GM23338 (cell line): ENCODE results near the gene CNOT11. TPM values are rescaled to one million over a fixed set of nuclear protein-coding genes. Genes with fewer than 3 reads are reported as not detected.

Source experiments
- ATAC-seq: fragments of 200-7000 bp; cut with Tn5 transposase; 3 replicates; pipeline ENCODE4 v1.9.1; 2020
- DNase-seq: peaks from one replicate; pipeline ENCODE4 v3.0.0-alpha.2; 2015; ENCODE audit warnings: low spot score
- H2AFZ ChIP-seq: fragments of 200-600 bp; sonication (generic); 2 replicates; pipeline ENCODE4 v1.8.0; 2016; ENCODE audit warnings: antibody characterized with exemption, mild to moderate bottlenecking, moderate library complexity
- H3F3A ChIP-seq: fragments of 200-600 bp; sonication (generic); replicated peaks from 2 replicates; pipeline ENCODE4 v1.8.0; 2017; ENCODE audit warnings: antibody characterized with exemption, mixed run types, low read depth
- H3K27ac ChIP-seq: fragments of 200-600 bp; sonication (generic); 2 replicates; pipeline ENCODE4 v1.6.1; 2016; ENCODE audit warnings: low read depth
- H3K27me3 ChIP-seq: fragments of 200-600 bp; sonication (generic); 2 replicates; pipeline ENCODE4 v1.8.0; 2016; ENCODE audit warnings: mild to moderate bottlenecking, mixed run types, moderate library complexity; ENCODE audit not compliant: insufficient read depth
- H3K36me3 ChIP-seq: fragments of 200-600 bp; sonication (generic); 2 replicates; pipeline ENCODE4 v1.8.0; 2016; ENCODE audit warnings: mild to moderate bottlenecking; ENCODE audit not compliant: insufficient read depth
- H3K4me1 ChIP-seq: fragments of 200-600 bp; sonication (generic); 2 replicates; pipeline ENCODE4 v1.8.0; 2016; ENCODE audit warnings: mild to moderate bottlenecking, moderate library complexity; ENCODE audit not compliant: insufficient read depth
- H3K4me2 ChIP-seq: fragments of 200-600 bp; sonication (generic); 2 replicates; pipeline ENCODE4 v1.7.1; 2017; ENCODE audit warnings: mixed run types
- H3K4me3 ChIP-seq: fragments of 200-600 bp; sonication (generic); 2 replicates; pipeline ENCODE4 v1.6.1; 2016; ENCODE audit warnings: mixed run types
- H3K79me2 ChIP-seq: fragments of 200-600 bp; sonication (generic); replicated peaks from 2 replicates; pipeline ENCODE4 v1.8.0; 2017; ENCODE audit warnings: mild to moderate bottlenecking; ENCODE audit not compliant: insufficient read depth
- H3K9me2 ChIP-seq: fragments of 200-600 bp; sonication (generic); 2 replicates; pipeline ENCODE4 v1.8.0; 2017; ENCODE audit not compliant: insufficient read depth
- H4K20me1 ChIP-seq: fragments of 200-600 bp; sonication (generic); replicated peaks from 2 replicates; pipeline ENCODE4 v1.8.0; 2017; ENCODE audit warnings: mild to moderate bottlenecking; ENCODE audit not compliant: insufficient read depth
- H3K27ac Mint-ChIP-seq: 2 replicates; pipeline ENCODE4 v1.8.0; 2020; ENCODE audit warnings: inconsistent platforms, mild to moderate bottlenecking, moderate library complexity, mixed read lengths
- H3K27me3 Mint-ChIP-seq: 3 replicates; pipeline ENCODE4 v1.8.0; 2022; ENCODE audit warnings: low read depth, mild to moderate bottlenecking, moderate library complexity, mixed read lengths, inconsistent platforms; ENCODE audit not compliant: insufficient read depth, poor library complexity
- H3K36me3 Mint-ChIP-seq: 3 replicates; pipeline ENCODE4 v1.8.0; 2021; ENCODE audit warnings: low read depth, mild to moderate bottlenecking, inconsistent platforms, moderate library complexity, mixed read lengths
- H3K4me1 Mint-ChIP-seq: 3 replicates; pipeline ENCODE4 v1.8.0; 2020; ENCODE audit warnings: mild to moderate bottlenecking, inconsistent platforms, mixed read lengths
- H3K4me3 Mint-ChIP-seq: 3 replicates; pipeline ENCODE4 v1.8.0; 2021; ENCODE audit warnings: moderate library complexity, mild to moderate bottlenecking, inconsistent platforms, mixed read lengths
- H3K9me3 Mint-ChIP-seq: 3 replicates; pipeline ENCODE4 v1.8.0; 2020; ENCODE audit warnings: moderate library complexity, mild to moderate bottlenecking, inconsistent platforms, mixed read lengths
- CREB1 ChIP-seq: fragments of 250-450 bp; sonication (Bioruptor Pico); IDR thresholded peaks from 2 replicates; pipeline ENCODE4 v1.5.0; 2020; ENCODE audit warnings: low read depth, mild to moderate bottlenecking, moderate library complexity
- JUNB ChIP-seq: IDR thresholded peaks from one replicate; pipeline ENCODE4 v1.6.1; 2016; ENCODE audit warnings: antibody characterized with exemption; ENCODE audit not compliant: unreplicated experiment
- POLR2AphosphoS5 ChIP-seq: IDR thresholded peaks from 2 replicates; pipeline ENCODE4 v1.6.1; 2016; ENCODE audit warnings: antibody characterized with exemption, low read depth
- ZNF114 ChIP-seq: fragments of 250-450 bp; sonication (Bioruptor Pico); IDR thresholded peaks from 2 replicates; pipeline ENCODE4 v1.5.0; 2020; ENCODE audit warnings: mild to moderate bottlenecking, moderate library complexity
- ZNF462 ChIP-seq: fragments of 250-450 bp; sonication (Bioruptor Pico); IDR thresholded peaks from 2 replicates; pipeline ENCODE4 v1.5.0; 2020; ENCODE audit warnings: mild to moderate bottlenecking, moderate library complexity
- polyA plus RNA-seq: library from polyadenylated mRNA; unstranded; fragments of >200 nt; fragmentation: Nextera tagmentation; extraction: Ambion mirVana; gene quantifications from 2 replicates; pipeline ENCODE4 v1.2.1, GENCODE V29; 2016
- total RNA-seq: library from RNA; depleted of rRNA; stranded (reverse); fragments of >200 nt; shearing (Covaris generic); gene quantifications from 2 replicates; pipeline ENCODE4 v1.2.3, GENCODE V29; 2014
- TF ChIP-seq, protein P1 (sequence below): IDR thresholded peaks from one replicate; pipeline ENCODE4 v1.6.1; 2018; ENCODE audit warnings: antibody characterized with exemption; ENCODE audit not compliant: unreplicated experiment

The CNOT11 gene
- total and polyA plus RNA-seq, 2 experiments from 2014 or later = 34.8 to 74.2 TPM

GRCh38 chr2:101303688-101304087 lies 51.0 kb downstream of the CNOT11 start (continued):
- TF ChIP-seq ZNF462 (CRISPR knock-in tag) = no peak

DNA sequence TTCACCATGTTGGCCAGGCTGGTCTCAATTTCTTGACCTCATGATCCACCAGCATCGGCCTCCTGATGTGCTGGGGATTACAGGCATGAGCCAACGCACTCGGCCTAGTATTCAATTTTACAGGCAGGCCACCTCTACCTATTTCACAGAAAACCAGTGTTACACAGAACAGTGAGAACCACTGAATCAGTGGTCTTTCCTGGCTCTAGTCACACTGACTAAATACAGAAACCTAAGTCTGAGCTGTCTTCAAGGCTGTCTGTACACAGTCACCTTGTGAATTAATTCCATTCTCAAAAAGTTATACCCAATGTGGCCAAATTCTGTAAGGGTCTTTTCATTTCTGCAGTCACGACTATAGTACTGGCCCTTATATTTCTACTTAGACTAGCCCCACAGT lies 52.3 kb downstream of the CNOT11 start:
- Histone ChIP-seq H3K4me2 (peak overlapping the region; percentile 98; the same call in 1 of the 2 replicates), H3K36me3 (0 out of 2 replicates have a peak, but pooled peaks cover 3% of the 10 kb centered on the region), H3K27me3 (peaks cover 11% of the 10 kb centered on the region), H3K9me2 (no peaks in the 10 kb centered on the region), H3K4me1 (peaks cover 13% of the 10 kb centered on the region), H3F3A (peaks cover 4% of the 10 kb centered on the region; the same call in 1 of the 2 replicates), H3K4me3 (no peak overlapping the region), H2AFZ (no peak overlapping the region), H4K20me1 (peaks cover 58% of the 10 kb centered on the region), H3K79me2 (peaks cover 83% of the 10 kb centered on the region), H3K27ac (no peak overlapping the region)
- Mint-ChIP-seq H3K4me1 (peaks cover 32% of the 10 kb centered on the region), H3K4me3 (0 out of 3 replicates have a peak overlapping the region, but pooled peaks have one; percentile 11), H3K27ac (no peak overlapping the region), H3K9me3 (no peaks in the 10 kb centered on the region), H3K36me3 (peaks cover 7% of the 10 kb centered on the region), H3K27me3 (peaks cover 6% of the 10 kb centered on the region)
- DNase-seq = no peak
- no peak for ATAC-seq
- no peak for TF ChIP-seq CREB1
- no peak for TF ChIP-seq POLR2AphosphoS5
- no peak for TF ChIP-seq JUNB
- TF ChIP-seq ZNF462 (CRISPR knock-in tag) = no peak
- no peak for TF ChIP-seq ZNF114 (CRISPR knock-in tag)
- TF ChIP-seq, protein P1, sequence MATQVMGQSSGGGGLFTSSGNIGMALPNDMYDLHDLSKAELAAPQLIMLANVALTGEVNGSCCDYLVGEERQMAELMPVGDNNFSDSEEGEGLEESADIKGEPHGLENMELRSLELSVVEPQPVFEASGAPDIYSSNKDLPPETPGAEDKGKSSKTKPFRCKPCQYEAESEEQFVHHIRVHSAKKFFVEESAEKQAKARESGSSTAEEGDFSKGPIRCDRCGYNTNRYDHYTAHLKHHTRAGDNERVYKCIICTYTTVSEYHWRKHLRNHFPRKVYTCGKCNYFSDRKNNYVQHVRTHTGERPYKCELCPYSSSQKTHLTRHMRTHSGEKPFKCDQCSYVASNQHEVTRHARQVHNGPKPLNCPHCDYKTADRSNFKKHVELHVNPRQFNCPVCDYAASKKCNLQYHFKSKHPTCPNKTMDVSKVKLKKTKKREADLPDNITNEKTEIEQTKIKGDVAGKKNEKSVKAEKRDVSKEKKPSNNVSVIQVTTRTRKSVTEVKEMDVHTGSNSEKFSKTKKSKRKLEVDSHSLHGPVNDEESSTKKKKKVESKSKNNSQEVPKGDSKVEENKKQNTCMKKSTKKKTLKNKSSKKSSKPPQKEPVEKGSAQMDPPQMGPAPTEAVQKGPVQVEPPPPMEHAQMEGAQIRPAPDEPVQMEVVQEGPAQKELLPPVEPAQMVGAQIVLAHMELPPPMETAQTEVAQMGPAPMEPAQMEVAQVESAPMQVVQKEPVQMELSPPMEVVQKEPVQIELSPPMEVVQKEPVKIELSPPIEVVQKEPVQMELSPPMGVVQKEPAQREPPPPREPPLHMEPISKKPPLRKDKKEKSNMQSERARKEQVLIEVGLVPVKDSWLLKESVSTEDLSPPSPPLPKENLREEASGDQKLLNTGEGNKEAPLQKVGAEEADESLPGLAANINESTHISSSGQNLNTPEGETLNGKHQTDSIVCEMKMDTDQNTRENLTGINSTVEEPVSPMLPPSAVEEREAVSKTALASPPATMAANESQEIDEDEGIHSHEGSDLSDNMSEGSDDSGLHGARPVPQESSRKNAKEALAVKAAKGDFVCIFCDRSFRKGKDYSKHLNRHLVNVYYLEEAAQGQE = no peak
